ENCODE results near the gene SCARB1. TPM values are rescaled to one million over a fixed set of nuclear protein-coding genes. Genes with fewer than 3 reads are reported as not detected.

Gene SCARB1
- total RNA-seq, 4 donors from 2014 or later, result 2.1 to 37.0 (median 9.6) TPM

- H3K4me3 ChIP-seq, result no peak overlapping the region
- no peaks in the 10 kb centered on the region for H3K4me1 ChIP-seq
- H3K27me3 ChIP-seq, result no peaks in the 10 kb centered on the region
- H3K9me3 ChIP-seq, result no peaks in the 10 kb centered on the region
- no peak overlapping the region for H3K27ac ChIP-seq
- intact Hi-C loops (cut with DNase I; ENCODE audit: low total_unique reads), result no loop called here
- H3K36me3 ChIP-seq, result no peaks in the 10 kb centered on the region
- DNase-seq, result no peak
- TF ChIP-seq POLR2A (IDR thresholded peaks at IDR 0.05), result no peak
- TF ChIP-seq CTCF (IDR thresholded peaks at IDR 0.05), result no peak
Measured at GRCh38 chr12:124790650-124791400, 72.8 kb downstream of the SCARB1 start.

- Histone ChIP-seq H3K36me3 (no peaks in the 10 kb centered on the region), H3K9me3 (no peaks in the 10 kb centered on the region), H3K27me3 (no peaks in the 10 kb centered on the region), H3K4me1 (no peaks in the 10 kb centered on the region), H3K4me3 (no peak overlapping the region), H3K27ac (no peak overlapping the region)
- no peak for DNase-seq
- no peak for TF ChIP-seq CTCF (IDR thresholded peaks at IDR 0.05)
- no peak for TF ChIP-seq POLR2A (IDR thresholded peaks at IDR 0.05)
- intact Hi-C loops (cut with DNase I; ENCODE audit: low total_unique reads), result no loop called here
Measured at GRCh38 chr12:124788936-124789555, 74.6 kb downstream of the SCARB1 start.

- intact Hi-C loops (cut with DNase I; ENCODE audit: low total_unique reads), result no loop called here
Measured at GRCh38 chr12:124786061-124786964, 77.4 kb downstream of the SCARB1 start.

GRCh38 chr12:124784871-124785572 lies 78.6 kb downstream of the SCARB1 start:
- TF ChIP-seq CTCF (IDR thresholded peaks at IDR 0.05), result no peak
- no peak for TF ChIP-seq POLR2A (IDR thresholded peaks at IDR 0.05)
- intact Hi-C loops (cut with DNase I; ENCODE audit: low total_unique reads), result no loop called here

More at GRCh38 chr12:124786061-124786964, 77.4 kb downstream of the SCARB1 start:
- no peaks in the 10 kb centered on the region for H3K36me3 ChIP-seq
- TF ChIP-seq POLR2A (IDR thresholded peaks at IDR 0.05), result no peak
- no peak for TF ChIP-seq CTCF (IDR thresholded peaks at IDR 0.05)
- H3K27me3 ChIP-seq, result no peaks in the 10 kb centered on the region
- no peaks in the 10 kb centered on the region for H3K9me3 ChIP-seq
- peak overlapping the region in 1 of 2 donors; percentile 49 for H3K27ac ChIP-seq
- H3K4me3 ChIP-seq, result peak overlapping the region in 1 of 2 donors; percentile 26
- DNase-seq, result peak; percentile 86 to 87
- no peaks in the 10 kb centered on the region for H3K4me1 ChIP-seq

More at GRCh38 chr12:124784871-124785572, 78.6 kb downstream of the SCARB1 start:
- Histone ChIP-seq H3K9me3 (no peaks in the 10 kb centered on the region), H3K4me3 (no peak overlapping the region), H3K27me3 (no peaks in the 10 kb centered on the region), H3K4me1 (no peaks in the 10 kb centered on the region), H3K27ac (no peak overlapping the region), H3K36me3 (no peaks in the 10 kb centered on the region)
- no peak for DNase-seq
